Memory B cell (primary cell): ENCODE measurements around the gene ZNF48.

ENCODE experiments used
- ATAC-seq: fragments of 150-1000 bp; cut with Tn5 transposase; 2 replicates; pipeline ENCODE4 v1.10.0; 2021; ENCODE audit warnings: low read depth, mild to moderate bottlenecking, moderate library complexity
- DNase-seq, 2 donors: peaks; one replicate each; pipeline ENCODE4 v3.0.0; 2022; ENCODE audit warnings: low spot score in 2 of 2
- H3K27ac Mint-ChIP-seq: one replicate; pipeline ENCODE4 v1.8.0; 2022; ENCODE audit warnings: mild to moderate bottlenecking, moderate library complexity, mixed read lengths
- H3K27me3 Mint-ChIP-seq: one replicate; pipeline ENCODE4 v1.8.0; 2022; ENCODE audit warnings: mixed read lengths
- H3K36me3 Mint-ChIP-seq: one replicate; pipeline ENCODE4 v1.8.0; 2022; ENCODE audit warnings: mild to moderate bottlenecking, mixed read lengths
- H3K4me1 Mint-ChIP-seq: one replicate; pipeline ENCODE4 v1.8.0; 2022; ENCODE audit warnings: mixed read lengths
- H3K4me3 Mint-ChIP-seq: one replicate; pipeline ENCODE4 v1.8.0; 2022; ENCODE audit warnings: mild to moderate bottlenecking, moderate library complexity, mixed read lengths
- H3K9me3 Mint-ChIP-seq: one replicate; pipeline ENCODE4 v1.8.0; 2022; ENCODE audit warnings: mixed read lengths

Gene ZNF48

GRCh38 chr16:30443631-30444030 lies 48.4 kb downstream of the ZNF48 start:
- Mint-ChIP-seq H3K36me3 (peaks cover 10% of the 10 kb centered on the region), H3K27me3 (no peaks in the 10 kb centered on the region), H3K4me1 (peaks cover 29% of the 10 kb centered on the region), H3K27ac (no peak overlapping the region), H3K9me3 (no peaks in the 10 kb centered on the region), H3K4me3 (peak overlapping the region; percentile 93)
- DNase-seq: no peak
- ATAC-seq: no peak

DNA sequence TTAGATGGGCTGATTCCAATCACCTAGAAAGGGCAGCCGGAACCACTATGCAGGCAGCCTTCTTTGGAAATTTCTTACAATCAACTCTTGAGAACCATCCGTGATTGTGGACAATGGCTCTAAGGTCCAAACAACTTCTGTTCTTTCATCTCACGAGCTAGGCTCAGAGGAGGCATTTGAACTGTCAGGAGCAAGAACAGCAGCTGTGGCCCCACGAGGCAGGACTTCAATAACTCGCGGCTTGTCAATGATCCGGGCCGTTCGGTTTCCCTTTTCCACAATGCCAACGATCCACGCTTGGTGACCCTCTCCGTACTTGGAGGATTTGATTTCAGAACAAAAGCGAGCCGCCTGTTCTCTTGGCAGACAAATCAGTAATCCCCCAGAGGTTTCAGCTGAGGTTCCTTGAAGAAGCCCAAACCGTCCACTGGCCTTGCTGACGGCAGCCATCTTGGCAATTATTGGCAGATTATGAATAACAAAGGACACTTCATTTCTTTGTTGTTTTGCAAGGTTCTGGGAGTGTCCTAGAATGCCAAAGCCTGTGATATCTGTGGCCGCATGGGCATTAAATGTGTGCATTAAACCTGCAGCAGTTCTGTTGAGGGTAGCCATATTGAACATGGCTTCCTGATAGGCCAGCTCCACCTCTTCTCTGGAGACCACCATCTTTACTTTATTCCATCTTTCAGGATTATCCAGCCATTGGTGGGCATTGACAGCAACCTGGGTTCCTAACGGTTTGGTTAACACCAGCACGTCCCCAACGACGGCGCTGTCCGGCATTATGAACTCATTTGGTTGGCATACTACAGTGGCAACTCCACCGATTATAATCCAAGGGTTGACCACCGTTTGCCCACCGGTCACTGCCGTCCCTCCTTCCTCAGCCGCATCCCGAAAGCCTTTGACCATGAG lies 49.3 kb downstream of the ZNF48 start:
- peaks cover 26% of the 10 kb centered on the region for H3K4me1 Mint-ChIP-seq
- no peaks in the 10 kb centered on the region for H3K27me3 Mint-ChIP-seq
- H3K36me3 Mint-ChIP-seq: peaks cover 10% of the 10 kb centered on the region
- H3K4me3 Mint-ChIP-seq: peak overlapping the region; percentile 93
- no peaks in the 10 kb centered on the region for H3K9me3 Mint-ChIP-seq
- ATAC-seq (no peak), DNase-seq (no peak)
- H3K27ac Mint-ChIP-seq: peak overlapping the region; percentile 92

DNA sequence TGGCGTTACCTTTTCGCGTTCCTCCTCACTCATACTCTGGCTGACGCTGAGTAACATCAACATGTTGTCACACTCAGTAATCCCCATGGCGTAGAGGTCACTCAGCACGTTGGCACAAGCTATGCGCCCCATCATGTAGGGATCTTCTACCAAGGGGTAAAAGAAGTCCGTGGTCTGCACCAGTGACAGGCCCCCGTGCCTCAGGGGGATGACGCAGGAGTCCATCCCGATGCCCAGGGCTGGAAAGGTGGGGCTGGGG lies 49.9 kb downstream of the ZNF48 start:
- Mint-ChIP-seq H3K36me3 (peaks cover 10% of the 10 kb centered on the region), H3K27me3 (no peaks in the 10 kb centered on the region), H3K9me3 (no peaks in the 10 kb centered on the region), H3K4me3 (peak overlapping the region; percentile 93), H3K27ac (peak overlapping the region; percentile 92), H3K4me1 (peaks cover 24% of the 10 kb centered on the region)
- DNase-seq (no peak), ATAC-seq (no peak)

DNA sequence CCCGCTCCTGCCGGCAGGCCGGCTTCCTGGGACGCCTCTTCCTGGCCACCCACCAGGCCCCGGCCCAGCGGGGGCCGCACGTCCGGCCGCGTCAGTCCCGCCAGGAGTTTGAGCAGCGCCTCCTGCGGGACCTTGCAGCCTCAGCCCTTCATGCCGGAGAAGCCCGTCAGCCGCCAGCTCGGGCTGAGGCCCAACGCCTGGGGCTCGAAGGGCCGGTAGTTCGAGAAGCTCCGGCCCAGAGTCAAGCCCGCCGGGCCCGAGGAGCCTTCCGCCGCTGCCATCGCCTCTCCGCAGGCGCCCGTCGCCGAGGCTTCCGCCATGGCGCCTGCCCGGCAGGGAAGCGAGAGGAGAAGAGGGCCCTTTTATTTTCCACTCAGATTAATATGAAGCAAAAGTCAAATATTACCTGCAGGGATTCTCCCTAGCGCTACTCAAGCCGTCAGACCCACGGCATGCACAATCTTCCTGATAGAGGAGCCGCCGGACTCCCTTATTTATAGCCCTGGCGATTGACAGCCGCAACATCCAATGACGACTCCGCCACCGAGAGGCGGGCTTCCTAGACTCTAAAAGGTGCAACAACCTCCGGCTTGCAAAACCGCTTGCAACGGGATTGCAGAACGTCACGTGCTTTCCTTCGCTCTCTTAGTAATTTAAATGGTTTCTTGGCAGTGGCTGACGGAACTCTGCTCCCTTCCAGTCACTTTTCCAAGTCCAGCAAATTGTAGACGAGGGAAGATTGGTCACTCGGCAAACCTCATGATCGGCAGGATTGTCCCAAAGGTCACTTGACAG lies 50.4 kb downstream of the ZNF48 start, which contains the start of gene SEPHS2:
Gene SEPHS2 (minus strand): TSS at position 467 of the 795 bp plus-strand sequence. CDS start 147 bp downstream, at position 320.
- peak within 1 kb of the TSS; percentile 93 for H3K4me3 Mint-ChIP-seq
- H3K36me3 Mint-ChIP-seq: peaks cover 10% of the 10 kb centered on the region
- H3K27me3 Mint-ChIP-seq: no peaks in the 10 kb centered on the region
- H3K27ac Mint-ChIP-seq: peak within 1 kb of the TSS; percentile 92
- H3K9me3 Mint-ChIP-seq: no peaks in the 10 kb centered on the region
- peaks cover 26% of the 10 kb centered on the region for H3K4me1 Mint-ChIP-seq
- DNase-seq: peak; percentile 89 to 93
- ATAC-seq: peak; percentile 93

DNA sequence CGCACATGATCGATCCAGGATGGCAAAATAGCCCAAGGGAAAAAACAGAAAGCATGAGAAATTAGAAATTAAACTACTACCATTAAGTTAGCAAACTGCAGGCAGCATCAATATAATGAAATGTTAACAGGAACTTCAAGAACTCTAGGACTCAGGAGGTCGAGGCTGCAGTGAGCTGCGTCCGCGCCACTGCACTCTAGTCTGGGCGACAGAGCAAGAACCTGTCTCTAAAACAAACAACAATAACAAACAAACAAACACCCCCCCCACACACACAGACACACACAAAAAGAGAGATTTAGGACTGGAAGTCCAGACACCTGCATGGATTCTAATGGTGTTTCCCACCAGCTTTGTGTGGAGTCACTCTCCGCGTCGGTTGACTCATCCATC lies 51.0 kb downstream of the ZNF48 start:
- ATAC-seq (no peak), DNase-seq (no peak)
- Mint-ChIP-seq H3K4me1 (peaks cover 29% of the 10 kb centered on the region), H3K27ac (peak overlapping the region; percentile 92), H3K27me3 (no peaks in the 10 kb centered on the region), H3K36me3 (peaks cover 10% of the 10 kb centered on the region), H3K9me3 (no peaks in the 10 kb centered on the region), H3K4me3 (peak overlapping the region; percentile 93)

DNA sequence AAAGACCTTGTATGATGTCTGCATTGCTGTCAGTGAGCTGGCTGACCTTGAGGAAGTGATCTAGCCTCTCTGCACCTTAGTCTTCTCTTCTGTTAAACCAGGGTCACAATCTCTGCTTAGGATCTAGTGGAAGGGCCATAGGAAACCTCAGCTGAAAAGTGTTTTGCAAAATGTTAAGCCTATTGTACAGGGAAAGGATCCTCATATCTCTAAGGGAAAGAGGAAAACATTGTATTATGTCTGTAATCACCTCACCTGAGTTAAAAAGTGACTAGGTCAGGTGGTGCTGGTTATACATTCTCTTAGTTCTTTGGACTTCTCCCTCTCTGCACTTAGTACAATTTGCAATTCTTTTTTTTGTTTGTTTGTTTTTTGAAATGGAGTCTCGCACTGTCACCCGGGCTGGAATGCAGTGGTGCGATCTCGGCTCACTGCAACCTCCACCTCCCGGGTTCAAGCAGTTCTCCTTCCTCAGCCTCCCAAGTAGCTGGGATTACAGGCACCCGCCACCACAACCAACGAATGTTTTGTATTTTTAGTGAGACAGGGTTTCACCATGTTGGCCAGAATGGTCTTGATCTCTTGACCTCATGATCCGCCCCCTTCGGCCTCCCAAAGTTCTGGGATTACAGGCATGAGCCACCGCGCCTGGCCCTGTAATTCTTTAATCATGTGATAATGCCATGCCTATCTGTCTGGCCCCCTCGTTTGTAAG lies 52.4 kb downstream of the ZNF48 start:
- DNase-seq (no peak), ATAC-seq (no peak)
- H3K9me3 Mint-ChIP-seq: no peaks in the 10 kb centered on the region
- H3K27me3 Mint-ChIP-seq: no peaks in the 10 kb centered on the region
- no peak overlapping the region for H3K27ac Mint-ChIP-seq
- no peak overlapping the region for H3K4me3 Mint-ChIP-seq
- H3K36me3 Mint-ChIP-seq: peaks cover 10% of the 10 kb centered on the region
- H3K4me1 Mint-ChIP-seq: peaks cover 33% of the 10 kb centered on the region

GRCh38 chr16:30449116-30449435 lies 53.9 kb downstream of the ZNF48 start:
- Mint-ChIP-seq H3K9me3 (no peaks in the 10 kb centered on the region), H3K4me1 (peaks cover 27% of the 10 kb centered on the region), H3K36me3 (peaks cover 3% of the 10 kb centered on the region), H3K27ac (no peak overlapping the region), H3K4me3 (no peak overlapping the region), H3K27me3 (no peaks in the 10 kb centered on the region)
- no peak for DNase-seq
- no peak for ATAC-seq
